OCI-LY1 (cell line): ENCODE results near the gene CTSE.

Experiments
- H2AFZ ChIP-seq: fragments of 200-600 bp; sonication (generic), shearing (Covaris generic); 2 replicates; pipeline ENCODE4 v1.6.0; 2014; ENCODE audit warnings: antibody characterized with exemption, mild to moderate bottlenecking, low read length
- H3F3A ChIP-seq: fragments of 200-600 bp; sonication (generic), shearing (Covaris generic); 2 replicates; pipeline ENCODE4 v1.6.0; 2014; ENCODE audit warnings: mild to moderate bottlenecking, antibody characterized with exemption, low read length, moderate library complexity; ENCODE audit not compliant: insufficient read depth
- H3K27ac ChIP-seq: fragments of 200-600 bp; sonication (generic); 2 replicates; pipeline ENCODE4 v1.5.1; 2014; ENCODE audit warnings: low read length, mixed run types, mild to moderate bottlenecking, low read depth; ENCODE audit not compliant: poor library complexity, severe bottlenecking
- H3K27me3 ChIP-seq: fragments of 200-600 bp; sonication (generic); 2 replicates; pipeline ENCODE4 v1.6.0; 2014; ENCODE audit warnings: antibody characterized with exemption, mild to moderate bottlenecking, low read length, moderate library complexity; ENCODE audit not compliant: insufficient read depth
- H3K36me3 ChIP-seq: fragments of 200-600 bp; sonication (generic); 2 replicates; pipeline ENCODE4 v1.6.1; 2014; ENCODE audit warnings: mild to moderate bottlenecking, antibody characterized with exemption, low read length, moderate library complexity, mixed read lengths; ENCODE audit not compliant: insufficient read depth
- H3K4me1 ChIP-seq: fragments of 200-600 bp; sonication (generic); 2 replicates; pipeline ENCODE4 v1.5.1; 2014; ENCODE audit warnings: mild to moderate bottlenecking, low read length, moderate library complexity; ENCODE audit not compliant: insufficient read depth, severe bottlenecking
- H3K4me2 ChIP-seq: fragments of 200-600 bp; sonication (generic), shearing (Covaris generic); 2 replicates; pipeline ENCODE4 v1.6.1; 2014; ENCODE audit warnings: low read length
- H3K4me3 ChIP-seq: fragments of 200-600 bp; sonication (generic); 2 replicates; pipeline ENCODE4 v1.5.1; 2014; ENCODE audit warnings: low read length, low read depth, mild to moderate bottlenecking, mixed read lengths; ENCODE audit not compliant: poor library complexity, severe bottlenecking
- H3K79me2 ChIP-seq: fragments of 200-600 bp; shearing (Covaris generic); 2 replicates; pipeline ENCODE4 v1.6.1; 2016; ENCODE audit warnings: mixed run types, low read length, mixed read lengths; ENCODE audit not compliant: insufficient read depth
- H3K9ac ChIP-seq: fragments of 200-600 bp; sonication (generic), shearing (Covaris generic); 2 replicates; pipeline ENCODE4 v1.6.1; 2014; ENCODE audit warnings: mild to moderate bottlenecking, low read length, mixed read lengths
- H3K9me2 ChIP-seq: fragments of 200-600 bp; sonication (generic), shearing (Covaris generic); 2 replicates; pipeline ENCODE4 v1.6.1; 2014; ENCODE audit warnings: low read depth, mild to moderate bottlenecking, low read length, mixed read lengths
- H3K9me3 ChIP-seq: fragments of 200-600 bp; shearing (Covaris generic); 2 replicates; pipeline ENCODE4 v1.6.1; 2014; ENCODE audit warnings: low read length, mixed read lengths
- H4K20me1 ChIP-seq: fragments of 200-600 bp; sonication (generic), shearing (Covaris generic); 2 replicates; pipeline ENCODE4 v1.6.0; 2016; ENCODE audit warnings: mild to moderate bottlenecking, low read length; ENCODE audit not compliant: insufficient read depth
- CTCF ChIP-seq: fragments of 200-600 bp; sonication (generic), shearing (Covaris generic); IDR thresholded peaks from 2 replicates; pipeline ENCODE4 v1.5.1; 2017; ENCODE audit warnings: mild to moderate bottlenecking, antibody characterized with exemption, low read length, moderate library complexity, mixed read lengths
- EZH2 ChIP-seq: fragments of 200-600 bp; sonication (generic), shearing (Covaris generic); IDR thresholded peaks from 2 replicates; pipeline ENCODE4 v1.8.0; 2017; ENCODE audit warnings: borderline replicate concordance, mixed run types, mild to moderate bottlenecking, antibody characterized with exemption, low read length, moderate library complexity, mixed read lengths

The CTSE gene

GRCh38 chr1:205992218-205992882, 31.3 kb downstream of the CTSE start:
- TF ChIP-seq CTCF, result no peak
- no peak for TF ChIP-seq EZH2
- H3K4me2 ChIP-seq, result no peak overlapping the region
- no peaks in the 10 kb centered on the region for H3K79me2 ChIP-seq
- no peak overlapping the region for H3K27ac ChIP-seq
- no peaks in the 10 kb centered on the region for H4K20me1 ChIP-seq
- H2AFZ ChIP-seq, result no peak overlapping the region
- H3K27me3 ChIP-seq, result no peaks in the 10 kb centered on the region
- no peaks in the 10 kb centered on the region for H3K9me3 ChIP-seq
- no peaks in the 10 kb centered on the region for H3K36me3 ChIP-seq
- H3K9ac ChIP-seq, result no peak overlapping the region
- no peaks in the 10 kb centered on the region for H3F3A ChIP-seq
- H3K4me1 ChIP-seq, result no peaks in the 10 kb centered on the region
- no peaks in the 10 kb centered on the region for H3K9me2 ChIP-seq
- H3K4me3 ChIP-seq, result no peak overlapping the region

GRCh38 chr1:205991237-205991636, 32.5 kb downstream of the CTSE start:
- H2AFZ ChIP-seq, result no peak overlapping the region
- H3K9ac ChIP-seq, result no peak overlapping the region
- no peaks in the 10 kb centered on the region for H3K27me3 ChIP-seq
- no peaks in the 10 kb centered on the region for H4K20me1 ChIP-seq
- H3K36me3 ChIP-seq, result no peaks in the 10 kb centered on the region
- H3K4me1 ChIP-seq, result no peaks in the 10 kb centered on the region
- TF ChIP-seq CTCF, result no peak
- no peak for TF ChIP-seq EZH2
- no peaks in the 10 kb centered on the region for H3K9me2 ChIP-seq
- H3K27ac ChIP-seq, result no peak overlapping the region
- H3K4me2 ChIP-seq, result no peak overlapping the region
- no peaks in the 10 kb centered on the region for H3K79me2 ChIP-seq
- no peaks in the 10 kb centered on the region for H3K9me3 ChIP-seq
- H3K4me3 ChIP-seq, result no peak overlapping the region
- no peaks in the 10 kb centered on the region for H3F3A ChIP-seq

GRCh38 chr1:205990226-205990625, 33.5 kb downstream of the CTSE start:
- no peaks in the 10 kb centered on the region for H3F3A ChIP-seq
- no peaks in the 10 kb centered on the region for H3K79me2 ChIP-seq
- no peaks in the 10 kb centered on the region for H3K9me3 ChIP-seq
- no peak overlapping the region for H3K4me2 ChIP-seq
- H3K27ac ChIP-seq, result no peak overlapping the region
- no peak overlapping the region for H3K4me3 ChIP-seq
- H3K4me1 ChIP-seq, result no peaks in the 10 kb centered on the region
- no peak overlapping the region for H2AFZ ChIP-seq
- TF ChIP-seq EZH2 (no peak), CTCF (no peak)
- no peak overlapping the region for H3K9ac ChIP-seq
- no peaks in the 10 kb centered on the region for H3K36me3 ChIP-seq
- no peaks in the 10 kb centered on the region for H4K20me1 ChIP-seq
- H3K9me2 ChIP-seq, result no peaks in the 10 kb centered on the region
- no peaks in the 10 kb centered on the region for H3K27me3 ChIP-seq
